ENCODE results near the gene DMRTC1. TPM values are rescaled to one million over a fixed set of nuclear protein-coding genes. Genes with fewer than 3 reads are reported as not detected.
"Not testable (repeated sequence)": the region's sequence is repeated elsewhere in the genome, so short reads cannot be mapped to it uniquely, and the experiment has no call there.

Gene DMRTC1
- polyA plus RNA-seq (2013, experiment 1 of 2; ENCODE audit: insufficient read length): not detected
- polyA plus RNA-seq (2013, experiment 2 of 2; ENCODE audit: insufficient read length): not detected

GRCh38 chrX:72943819-72944169 is at the start of gene DMRTC1:
Gene DMRTC1, minus strand, starts transcription at chrX:72943837. Its CDS starts 68,143 bp downstream, at chrX:72875694.
- DNase-seq: not testable (repeated sequence)

- not testable (repeated sequence) for DNase-seq
Measured at GRCh38 chrX:72980894-72981469, 37.3 kb upstream of the DMRTC1 start.

- not testable (repeated sequence) for DNase-seq
Measured at GRCh38 chrX:72974885-72975284, 31.2 kb upstream of the DMRTC1 start.

- not testable (repeated sequence) for DNase-seq
Measured at GRCh38 chrX:72971859-72972258, 28.2 kb upstream of the DMRTC1 start.

- DNase-seq: not testable (repeated sequence)
Measured at GRCh38 chrX:72959971-72960370, 16.3 kb upstream of the DMRTC1 start.

- not testable (repeated sequence) for DNase-seq
Measured at GRCh38 chrX:72943035-72943818, 410 bp downstream of the DMRTC1 start.

- DNase-seq: not testable (repeated sequence)
Measured at GRCh38 chrX:72942272-72942671, 1.4 kb downstream of the DMRTC1 start.

GRCh38 chrX:72937906-72938305 is 5.7 kb downstream of the DMRTC1 start, which contains the start of gene FAM236A:
Gene FAM236A, plus strand, starts transcription at chrX:72938206. Its CDS starts 57 bp downstream, at chrX:72938263.
- DNase-seq: not testable (repeated sequence)

GRCh38 chrX:72936882-72937455 is 6.7 kb downstream of the DMRTC1 start:
- DNase-seq: not testable (repeated sequence)

GRCh38 chrX:72936455-72936854 is 7.2 kb downstream of the DMRTC1 start:
- not testable (repeated sequence) for DNase-seq

- DNase-seq: not testable (repeated sequence)
Measured at GRCh38 chrX:72932283-72932682, 11.4 kb downstream of the DMRTC1 start.

- DNase-seq: not testable (repeated sequence)
Measured at GRCh38 chrX:72916096-72916495, 27.5 kb downstream of the DMRTC1 start.

- DNase-seq: not testable (repeated sequence)
Measured at GRCh38 chrX:72912315-72912714, 31.3 kb downstream of the DMRTC1 start, which contains the start of gene FAM236C. Gene FAM236C, plus strand, starts transcription at chrX:72912615. Its CDS starts 100 bp downstream, at chrX:72912715.

- DNase-seq: not testable (repeated sequence)
Measured at GRCh38 chrX:72889740-72890139, 53.9 kb downstream of the DMRTC1 start.

GRCh38 chrX:72882898-72883297 is 60.7 kb downstream of the DMRTC1 start:
- DNase-seq: not testable (repeated sequence)

- not testable (repeated sequence) for DNase-seq
Measured at GRCh38 chrX:72837532-72837931, 106.1 kb downstream of the DMRTC1 start.

GRCh38 chrX:72830701-72831100 is 112.9 kb downstream of the DMRTC1 start:
- DNase-seq: not testable (repeated sequence)
